Lower leg skin (tissue), 4 donors: Measurements from ENCODE around the gene TCERG1L. TPM values are rescaled to one million over a fixed set of nuclear protein-coding genes. Genes with fewer than 3 reads are reported as not detected.

Experiments used
- DNase-seq, 2 donors: peaks; one replicate each; pipeline ENCODE4 v3.0.0-alpha.2; 2019; ENCODE audit warnings: low spot score in 2 of 2
- H3K4me3 ChIP-seq: fragments of 200-600 bp; sonication (generic); 2 replicates; pipeline ENCODE4 v1.5.1; 2017; ENCODE audit warnings: mild to moderate bottlenecking, low read depth; ENCODE audit not compliant: poor library complexity, severe bottlenecking
- CTCF ChIP-seq, 3 donors: fragments of 450-650 bp; IDR thresholded peaks; one replicate each; pipeline ENCODE4 v1.5.1; 2016; ENCODE audit warnings: antibody characterized with exemption in 3 of 3, mild to moderate bottlenecking in 3 of 3, moderate library complexity in 2 of 3
- POLR2A ChIP-seq, 2 donors: fragments of 450-650 bp; IDR thresholded peaks; one replicate each; pipeline ENCODE4 v1.6.1; 2016 to 2017; ENCODE audit warnings: antibody characterized with exemption in 2 of 2, mild to moderate bottlenecking in 1 of 2, moderate library complexity in 1 of 2
- WGBS, 2 donors: methylation state at CpG; one replicate each; pipeline ENCODE4 v1.1.5; 2018; 5-methylcytosine and 5-hydroxymethylcytosine counted together
- intact Hi-C: fragments of 100-400 bp; cut with DNase I; formaldehyde crosslinking; loops from one replicate; pipeline ENCODE4 v1.15.0; 2023; ENCODE audit warnings: low total_unique reads
- total RNA-seq, 4 donors: library from RNA; depleted of rRNA; stranded (reverse); fragments of >200 nt; gene quantifications; one replicate each; pipeline ENCODE4 v1.1.0, GENCODE V29; 2016

Gene TCERG1L
- total RNA-seq, 4 donors from 2014 or later: 0.57 to 1.1 (median 0.90) TPM

GRCh38 chr10:131062621-131063260, 248.8 kb downstream of the TCERG1L start:
- no peak for TF ChIP-seq CTCF (IDR thresholded peaks at IDR 0.05)
- H3K4me3 ChIP-seq: no peak overlapping the region
- 81 to 83% methylated on average over 6 to 10 of the region's 10 CpGs for WGBS, 2 donors
- peak in 1 of 2 donors; percentile 76 for DNase-seq
- intact Hi-C loops: no loop called here

GRCh38 chr10:131061216-131061615, 250.3 kb downstream of the TCERG1L start:
- TF ChIP-seq CTCF (IDR thresholded peaks at IDR 0.05): no peak
- TF ChIP-seq POLR2A (IDR thresholded peaks at IDR 0.05): no peak
- no peak overlapping the region for H3K4me3 ChIP-seq
- DNase-seq: peak in 1 of 2 donors; percentile 53
- intact Hi-C loops: no loop called here
- 78 to 84% methylated on average over 11 of the region's 11 CpGs for WGBS, 2 donors

- DNase-seq: no peak
- H3K4me3 ChIP-seq: no peak overlapping the region
- TF ChIP-seq POLR2A (IDR thresholded peaks at IDR 0.05) (no peak), CTCF (IDR thresholded peaks at IDR 0.05) (no peak)
- WGBS, 2 donors: 80 to 90% methylated on average over 6 of the region's 6 CpGs
- intact Hi-C loops: no loop called here
Measured at GRCh38 chr10:131059881-131060280, 251.6 kb downstream of the TCERG1L start.

- WGBS, 2 donors: 92 to 93% methylated on average over 3 of the region's 3 CpGs
- H3K4me3 ChIP-seq: no peak overlapping the region
- DNase-seq: no peak
- intact Hi-C loops: no loop called here
- TF ChIP-seq POLR2A (IDR thresholded peaks at IDR 0.05) (no peak), CTCF (IDR thresholded peaks at IDR 0.05) (no peak)
Measured at GRCh38 chr10:131058799-131059198, 252.7 kb downstream of the TCERG1L start.

- H3K4me3 ChIP-seq: no peak overlapping the region
- WGBS, 2 donors: 81 to 89% methylated on average over 5 to 7 of the region's 8 CpGs
- no peak for TF ChIP-seq POLR2A (IDR thresholded peaks at IDR 0.05)
- no peak for TF ChIP-seq CTCF (IDR thresholded peaks at IDR 0.05)
- peak in 1 of 2 donors; percentile 21 for DNase-seq
- intact Hi-C loops: no loop called here
Measured at GRCh38 chr10:131056781-131057180, 254.7 kb downstream of the TCERG1L start.

GRCh38 chr10:131056091-131056579, 255.4 kb downstream of the TCERG1L start:
- intact Hi-C loops: no loop called here
- no peak overlapping the region for H3K4me3 ChIP-seq
- no peak for TF ChIP-seq CTCF (IDR thresholded peaks at IDR 0.05)
- no peak for TF ChIP-seq POLR2A (IDR thresholded peaks at IDR 0.05)
- peak in 1 of 2 donors; percentile 53 for DNase-seq
- WGBS, 2 donors: 63 to 79% methylated on average over 12 of the region's 12 CpGs
